Measurements from ENCODE around the gene MTARC2. TPM values are rescaled to one million over a fixed set of nuclear protein-coding genes. Genes with fewer than 3 reads are reported as not detected.
A peak's percentile ranks its signal among the peaks of the same experiment; 100 is the strongest.

The MTARC2 gene
- total RNA-seq, result 10 to 100 TPM; 10.8 to 16.5 TPM
- 10 to 100 TPM; 25.9 to 26.4 TPM for polyA plus RNA-seq (ENCODE audit: insufficient read length in 2 of 2)
- long read RNA-seq, donor 1, partial matches to known transcripts, result 0 of 4 reads
- long read RNA-seq, donor 1, other reads (novel, unspliced or antisense), result 0 of 4 reads
- long read RNA-seq, donor 2, partial matches to known transcripts, result 0 of 1 reads
- long read RNA-seq, donor 2, other reads (novel, unspliced or antisense), result 0 of 1 reads
- long read RNA-seq, donor 3, partial matches to known transcripts, result 0 of 1 reads
- long read RNA-seq, donor 3, other reads (novel, unspliced or antisense), result 0 of 1 reads
- long read RNA-seq, donor 4, transcript MARC2-202 (8 exons, 2,134 nt), result major isoform, 13 of 14 reads
- long read RNA-seq, donor 4, partial matches to known transcripts, result 0 of 14 reads
- long read RNA-seq, donor 4, other reads (novel, unspliced or antisense), result 0 of 14 reads

- no peaks in the 10 kb centered on the region for H3K36me3 ChIP-seq (ENCODE audit: control insufficient read depth, insufficient read depth, low read length)
- peak within 1 kb of the TSS; percentile 71 for H3K4me3 ChIP-seq (ENCODE audit: low read depth, low read length)
- WGBS (ENCODE audit: insufficient coverage), result under 1% methylated on average over 76 of the region's 77 CpGs
- peak within 1 kb of the TSS; percentile 86 for H3K27ac ChIP-seq (ENCODE audit: low read depth, low read length)
- no peaks in the 10 kb centered on the region for H3K9me3 ChIP-seq (ENCODE audit: control insufficient read depth, insufficient read depth, low read length)
- no peaks in the 10 kb centered on the region for H3K27me3 ChIP-seq (ENCODE audit: control insufficient read depth, insufficient read depth, low read length)
- DNase-seq (ENCODE audit: low read depth in 4 of 6, low spot score in 6 of 6), result peak; percentile 51 to 87 (median 66)
- peaks cover 15% of the 10 kb centered on the region for H3K4me1 ChIP-seq (ENCODE audit: control insufficient read depth, insufficient read depth, low read length)
Observed at GRCh38 chr1:220748089-220748934, at the start of gene MTARC2. Gene MTARC2 (plus strand): TSS chr1:220748322. CDS start chr1:220748532, 210 bp downstream.

GRCh38 chr1:220698607-220699016, 49.5 kb upstream of the MTARC2 start:
- H3K27me3 ChIP-seq (ENCODE audit: control insufficient read depth, insufficient read depth, low read length), result no peaks in the 10 kb centered on the region
- no peak overlapping the region for H3K27ac ChIP-seq (ENCODE audit: low read depth, low read length)
- WGBS (ENCODE audit: insufficient coverage), result 75% methylated on average over 2 of the region's 5 CpGs
- H3K4me1 ChIP-seq (ENCODE audit: control insufficient read depth, insufficient read depth, low read length), result peaks cover 7% of the 10 kb centered on the region
- no peak overlapping the region for H3K4me3 ChIP-seq (ENCODE audit: low read depth, low read length)
- no peak for DNase-seq (ENCODE audit: low read depth in 4 of 6, low spot score in 6 of 6)
- H3K36me3 ChIP-seq (ENCODE audit: control insufficient read depth, insufficient read depth, low read length), result no peaks in the 10 kb centered on the region
- no peaks in the 10 kb centered on the region for H3K9me3 ChIP-seq (ENCODE audit: control insufficient read depth, insufficient read depth, low read length)

- Histone ChIP-seq H3K27ac (ENCODE audit: low read depth, low read length) (no peak overlapping the region), H3K27me3 (ENCODE audit: control insufficient read depth, insufficient read depth, low read length) (no peaks in the 10 kb centered on the region), H3K36me3 (ENCODE audit: control insufficient read depth, insufficient read depth, low read length) (no peaks in the 10 kb centered on the region), H3K4me3 (ENCODE audit: low read depth, low read length) (no peak overlapping the region), H3K9me3 (ENCODE audit: control insufficient read depth, insufficient read depth, low read length) (no peaks in the 10 kb centered on the region), H3K4me1 (ENCODE audit: control insufficient read depth, insufficient read depth, low read length) (peaks cover 7% of the 10 kb centered on the region)
- WGBS (ENCODE audit: insufficient coverage), result 81% methylated on average over 2 of the region's 3 CpGs
- DNase-seq (ENCODE audit: low read depth in 4 of 6, low spot score in 6 of 6), result no peak
Observed at GRCh38 chr1:220699044-220699443, 49.1 kb upstream of the MTARC2 start.

GRCh38 chr1:220700556-220701179, 47.5 kb upstream of the MTARC2 start:
- no peaks in the 10 kb centered on the region for H3K36me3 ChIP-seq (ENCODE audit: control insufficient read depth, insufficient read depth, low read length)
- WGBS (ENCODE audit: insufficient coverage), result no CpG with 5 or more reads among the region's 2 CpGs
- DNase-seq (ENCODE audit: low read depth in 4 of 6, low spot score in 6 of 6), result peak in 4 of 6 donors; percentile 10 to 76 (median 36)
- no peak overlapping the region for H3K27ac ChIP-seq (ENCODE audit: low read depth, low read length)
- no peaks in the 10 kb centered on the region for H3K9me3 ChIP-seq (ENCODE audit: control insufficient read depth, insufficient read depth, low read length)
- no peak overlapping the region for H3K4me3 ChIP-seq (ENCODE audit: low read depth, low read length)
- H3K4me1 ChIP-seq (ENCODE audit: control insufficient read depth, insufficient read depth, low read length), result peaks cover 7% of the 10 kb centered on the region
- H3K27me3 ChIP-seq (ENCODE audit: control insufficient read depth, insufficient read depth, low read length), result no peaks in the 10 kb centered on the region

- Histone ChIP-seq H3K27ac (ENCODE audit: low read depth, low read length) (no peak overlapping the region), H3K9me3 (ENCODE audit: control insufficient read depth, insufficient read depth, low read length) (no peaks in the 10 kb centered on the region), H3K36me3 (ENCODE audit: control insufficient read depth, insufficient read depth, low read length) (no peaks in the 10 kb centered on the region), H3K27me3 (ENCODE audit: control insufficient read depth, insufficient read depth, low read length) (peaks cover 2% of the 10 kb centered on the region), H3K4me3 (ENCODE audit: low read depth, low read length) (no peak overlapping the region), H3K4me1 (ENCODE audit: control insufficient read depth, insufficient read depth, low read length) (peaks cover 7% of the 10 kb centered on the region)
- DNase-seq (ENCODE audit: low read depth in 4 of 6, low spot score in 6 of 6), result no peak
- 100% methylated on average over 1 of the region's 6 CpGs for WGBS (ENCODE audit: insufficient coverage)
Observed at GRCh38 chr1:220701974-220702373, 46.1 kb upstream of the MTARC2 start.

GRCh38 chr1:220702733-220703270, 45.3 kb upstream of the MTARC2 start:
- Histone ChIP-seq H3K4me3 (ENCODE audit: low read depth, low read length) (no peak overlapping the region), H3K4me1 (ENCODE audit: control insufficient read depth, insufficient read depth, low read length) (peaks cover 7% of the 10 kb centered on the region), H3K27me3 (ENCODE audit: control insufficient read depth, insufficient read depth, low read length) (peaks cover 2% of the 10 kb centered on the region), H3K36me3 (ENCODE audit: control insufficient read depth, insufficient read depth, low read length) (no peaks in the 10 kb centered on the region), H3K9me3 (ENCODE audit: control insufficient read depth, insufficient read depth, low read length) (no peaks in the 10 kb centered on the region), H3K27ac (ENCODE audit: low read depth, low read length) (no peak overlapping the region)
- WGBS (ENCODE audit: insufficient coverage), result 60% methylated on average over 5 of the region's 5 CpGs
- DNase-seq (ENCODE audit: low read depth in 4 of 6, low spot score in 6 of 6), result no peak

- H3K9me3 ChIP-seq (ENCODE audit: control insufficient read depth, insufficient read depth, low read length), result no peaks in the 10 kb centered on the region
- H3K4me1 ChIP-seq (ENCODE audit: control insufficient read depth, insufficient read depth, low read length), result peaks cover 7% of the 10 kb centered on the region
- no peak for DNase-seq (ENCODE audit: low read depth in 4 of 6, low spot score in 6 of 6)
- WGBS (ENCODE audit: insufficient coverage), result 86% methylated on average over 2 of the region's 4 CpGs
- H3K27me3 ChIP-seq (ENCODE audit: control insufficient read depth, insufficient read depth, low read length), result peaks cover 2% of the 10 kb centered on the region
- H3K36me3 ChIP-seq (ENCODE audit: control insufficient read depth, insufficient read depth, low read length), result no peaks in the 10 kb centered on the region
- H3K4me3 ChIP-seq (ENCODE audit: low read depth, low read length), result no peak overlapping the region
- H3K27ac ChIP-seq (ENCODE audit: low read depth, low read length), result no peak overlapping the region
Observed at GRCh38 chr1:220703305-220703704, 44.8 kb upstream of the MTARC2 start.

- no peak overlapping the region for H3K27ac ChIP-seq (ENCODE audit: low read depth, low read length)
- no peak overlapping the region for H3K4me3 ChIP-seq (ENCODE audit: low read depth, low read length)
- 76% methylated on average over 7 of the region's 7 CpGs for WGBS (ENCODE audit: insufficient coverage)
- peaks cover 6% of the 10 kb centered on the region for H3K4me1 ChIP-seq (ENCODE audit: control insufficient read depth, insufficient read depth, low read length)
- no peak for DNase-seq (ENCODE audit: low read depth in 4 of 6, low spot score in 6 of 6)
- H3K36me3 ChIP-seq (ENCODE audit: control insufficient read depth, insufficient read depth, low read length), result no peaks in the 10 kb centered on the region
- peaks cover 2% of the 10 kb centered on the region for H3K27me3 ChIP-seq (ENCODE audit: control insufficient read depth, insufficient read depth, low read length)
- no peaks in the 10 kb centered on the region for H3K9me3 ChIP-seq (ENCODE audit: control insufficient read depth, insufficient read depth, low read length)
Observed at GRCh38 chr1:220705782-220706181, 42.3 kb upstream of the MTARC2 start.

- 73% methylated on average over 8 of the region's 9 CpGs for WGBS (ENCODE audit: insufficient coverage)
- Histone ChIP-seq H3K27ac (ENCODE audit: low read depth, low read length) (no peak overlapping the region), H3K27me3 (ENCODE audit: control insufficient read depth, insufficient read depth, low read length) (peaks cover 2% of the 10 kb centered on the region), H3K9me3 (ENCODE audit: control insufficient read depth, insufficient read depth, low read length) (no peaks in the 10 kb centered on the region), H3K36me3 (ENCODE audit: control insufficient read depth, insufficient read depth, low read length) (no peaks in the 10 kb centered on the region), H3K4me3 (ENCODE audit: low read depth, low read length) (no peak overlapping the region), H3K4me1 (ENCODE audit: control insufficient read depth, insufficient read depth, low read length) (peaks cover 6% of the 10 kb centered on the region)
- DNase-seq (ENCODE audit: low read depth in 4 of 6, low spot score in 6 of 6), result no peak
Observed at GRCh38 chr1:220706480-220706879, 41.6 kb upstream of the MTARC2 start.

Data from spinal cord (tissue), 10 donors.